COR-L47 (cell line): ENCODE results near the gene SERPINI1.

Source experiments
- DNase-seq: peaks from one replicate; lab custom pipeline; 2025; lab: John Stamatoyannopoulos, UW

The SERPINI1 gene

GRCh38 chr3:167734498-167735232, 856 bp upstream of the SERPINI1 start, which contains the start of gene PDCD10:
TSS of gene PDCD10 (minus strand) at chr3:167734892. CDS start at chr3:167720157, 14,735 bp downstream.
- peak; percentile 100 for DNase-seq

- no peak for DNase-seq
Measured at GRCh38 chr3:167736264-167736787, 805 bp downstream of the SERPINI1 start.

- no peak for DNase-seq
Measured at GRCh38 chr3:167736997-167737396, 1.5 kb downstream of the SERPINI1 start.

- DNase-seq: no peak
Measured at GRCh38 chr3:167738037-167738436, 2.5 kb downstream of the SERPINI1 start.

GRCh38 chr3:167739190-167739810, 3.8 kb downstream of the SERPINI1 start:
- no peak for DNase-seq

- peak; percentile 21 for DNase-seq
Measured at GRCh38 chr3:167740961-167741587, 5.6 kb downstream of the SERPINI1 start.

- no peak for DNase-seq
Measured at GRCh38 chr3:167742338-167742737, 6.8 kb downstream of the SERPINI1 start.

- no peak for DNase-seq
Measured at GRCh38 chr3:167743799-167744198, 8.3 kb downstream of the SERPINI1 start.

- DNase-seq: no peak
Measured at GRCh38 chr3:167749209-167749608, 13.7 kb downstream of the SERPINI1 start.

- no peak for DNase-seq
Measured at GRCh38 chr3:167749728-167750127, 14.2 kb downstream of the SERPINI1 start.

- no peak for DNase-seq
Measured at GRCh38 chr3:167750272-167750971, 14.9 kb downstream of the SERPINI1 start.

GRCh38 chr3:167754049-167754448, 18.5 kb downstream of the SERPINI1 start:
- DNase-seq: no peak

- no peak for DNase-seq
Measured at GRCh38 chr3:167761302-167761701, 25.8 kb downstream of the SERPINI1 start.

- DNase-seq: no peak
Measured at GRCh38 chr3:167762296-167762695, 26.8 kb downstream of the SERPINI1 start.

GRCh38 chr3:167772992-167773391, 37.5 kb downstream of the SERPINI1 start:
- DNase-seq: no peak

GRCh38 chr3:167773584-167773983, 38.1 kb downstream of the SERPINI1 start:
- DNase-seq: no peak

GRCh38 chr3:167776066-167776685, 40.7 kb downstream of the SERPINI1 start:
- no peak for DNase-seq

GRCh38 chr3:167777356-167777755, 41.8 kb downstream of the SERPINI1 start:
- DNase-seq: no peak

GRCh38 chr3:167780214-167780883, 44.8 kb downstream of the SERPINI1 start:
- DNase-seq: no peak

GRCh38 chr3:167783781-167784180, 48.3 kb downstream of the SERPINI1 start:
- no peak for DNase-seq

- DNase-seq: no peak
Measured at GRCh38 chr3:167785790-167786189, 50.3 kb downstream of the SERPINI1 start.
